Skeletal muscle tissue (tissue), 4 donors: ENCODE data around the gene CNTN5. TPM values are rescaled to one million over a fixed set of nuclear protein-coding genes. Genes with fewer than 3 reads are reported as not detected.

Source experiments
- H3K27ac ChIP-seq: one replicate; pipeline ENCODE4 v1.7.0; 2013; ENCODE audit warnings: mild to moderate bottlenecking, low read depth, low read length, inconsistent platforms
- H3K27me3 ChIP-seq, 3 donors: one replicate each; pipeline ENCODE4 v1.7.0; 2013; ENCODE audit warnings: low read length in 3 of 3; ENCODE audit not compliant: control insufficient read depth in 3 of 3, insufficient read depth in 3 of 3
- H3K36me3 ChIP-seq, 3 donors: one replicate each; pipeline ENCODE4 v1.7.0; 2013; ENCODE audit warnings: low read length in 3 of 3; ENCODE audit not compliant: control insufficient read depth in 3 of 3, insufficient read depth in 3 of 3
- H3K4me1 ChIP-seq, 3 donors: one replicate each; pipeline ENCODE4 v1.7.0; 2013; ENCODE audit warnings: low read length in 3 of 3, mild to moderate bottlenecking in 3 of 3; ENCODE audit not compliant: control insufficient read depth in 3 of 3, insufficient read depth in 3 of 3
- H3K4me3 ChIP-seq, 3 donors: one replicate each; pipeline ENCODE4 v1.7.0; 2013; ENCODE audit warnings: low read length in 3 of 3
- H3K9ac ChIP-seq, 3 donors: one replicate each; pipeline ENCODE4 v1.7.0; 2013; ENCODE audit warnings: low read length in 3 of 3, mild to moderate bottlenecking in 3 of 3, moderate library complexity in 2 of 3, low read depth in 1 of 3
- H3K9me3 ChIP-seq, 3 donors: one replicate each; pipeline ENCODE4 v1.7.0; 2013; ENCODE audit warnings: low read length in 3 of 3; ENCODE audit not compliant: control insufficient read depth in 3 of 3
- total RNA-seq: library from RNA; depleted of rRNA; stranded (reverse); fragments of >200 nt; gene quantifications from one replicate; pipeline ENCODE4 v1.2.3, GENCODE V29; 2014
- donor health status: Osteomylitis.

The CNTN5 gene
- total RNA-seq, 1 donor from 2014 or later = 10.4 TPM

DNA sequence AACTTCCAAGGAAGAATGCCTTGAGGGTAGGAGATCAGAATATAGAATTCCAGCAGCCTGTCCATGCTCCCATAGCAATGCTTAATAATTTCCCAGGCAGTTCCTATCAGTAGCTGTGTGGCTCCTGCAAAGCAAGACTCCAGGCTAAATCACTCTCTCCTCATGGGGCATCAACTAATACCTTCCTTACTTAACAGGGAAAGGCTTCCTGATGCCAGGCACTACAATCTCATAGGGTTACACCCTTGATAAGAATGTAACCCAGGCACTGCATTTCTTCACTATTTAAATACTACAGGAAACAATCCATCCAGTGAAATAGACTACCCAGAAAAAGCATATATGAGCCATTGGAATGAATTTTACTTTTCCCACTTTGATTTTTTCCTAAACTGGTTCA is 1051.4 kb downstream of the CNTN5 start:
- no peak overlapping the region for H3K4me3 ChIP-seq
- H3K36me3 ChIP-seq = no peaks in the 10 kb centered on the region
- H3K27me3 ChIP-seq = no peaks in the 10 kb centered on the region
- no peak overlapping the region for H3K27ac ChIP-seq
- H3K4me1 ChIP-seq = no peaks in the 10 kb centered on the region
- no peaks in the 10 kb centered on the region for H3K9me3 ChIP-seq
- no peak overlapping the region for H3K9ac ChIP-seq

DNA sequence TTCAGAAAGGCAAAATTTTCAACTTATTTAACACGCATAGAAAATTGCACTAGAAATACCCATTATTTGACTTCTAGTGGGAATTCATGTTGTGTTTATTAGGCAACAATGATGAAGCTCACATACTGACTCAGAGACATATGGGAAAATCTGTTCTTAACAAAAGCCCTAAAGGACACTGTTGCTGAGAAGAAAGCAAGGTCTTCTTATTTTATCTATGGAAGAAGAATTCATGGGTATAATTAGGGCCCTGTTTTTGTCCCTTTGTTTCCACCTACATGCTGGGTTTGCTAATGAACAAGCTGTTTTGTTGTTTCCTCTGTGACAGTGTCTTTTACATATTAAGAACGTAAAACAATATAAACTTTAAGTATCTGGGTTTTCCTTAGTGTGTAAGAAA is 1059.6 kb downstream of the CNTN5 start:
- H3K4me3 ChIP-seq = no peak overlapping the region
- H3K36me3 ChIP-seq = no peaks in the 10 kb centered on the region
- no peaks in the 10 kb centered on the region for H3K9me3 ChIP-seq
- H3K4me1 ChIP-seq = no peaks in the 10 kb centered on the region
- H3K27ac ChIP-seq = no peak overlapping the region
- H3K27me3 ChIP-seq = no peaks in the 10 kb centered on the region
- no peak overlapping the region for H3K9ac ChIP-seq

DNA sequence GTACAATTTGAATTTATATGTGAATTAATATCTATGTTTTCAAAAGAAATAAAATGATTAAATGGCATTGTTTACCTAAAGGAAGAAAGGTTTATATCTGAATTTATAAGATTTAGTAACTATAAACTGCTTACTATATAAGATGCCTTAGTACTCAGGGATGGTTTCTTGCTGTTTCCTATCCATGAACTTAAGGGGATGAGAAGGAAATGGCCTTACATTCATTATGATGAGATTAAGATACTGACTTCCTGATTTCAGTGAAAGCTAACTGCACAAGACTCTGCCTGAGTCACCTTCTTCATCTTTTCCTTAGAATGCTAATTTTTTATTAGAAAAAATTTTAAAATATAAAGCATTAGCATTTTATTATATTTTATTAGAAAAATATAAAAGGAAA is 1060.1 kb downstream of the CNTN5 start:
- Histone ChIP-seq H3K9ac (no peak overlapping the region), H3K27ac (no peak overlapping the region), H3K9me3 (no peaks in the 10 kb centered on the region), H3K27me3 (no peaks in the 10 kb centered on the region), H3K4me1 (no peaks in the 10 kb centered on the region), H3K4me3 (no peak overlapping the region), H3K36me3 (no peaks in the 10 kb centered on the region)

DNA sequence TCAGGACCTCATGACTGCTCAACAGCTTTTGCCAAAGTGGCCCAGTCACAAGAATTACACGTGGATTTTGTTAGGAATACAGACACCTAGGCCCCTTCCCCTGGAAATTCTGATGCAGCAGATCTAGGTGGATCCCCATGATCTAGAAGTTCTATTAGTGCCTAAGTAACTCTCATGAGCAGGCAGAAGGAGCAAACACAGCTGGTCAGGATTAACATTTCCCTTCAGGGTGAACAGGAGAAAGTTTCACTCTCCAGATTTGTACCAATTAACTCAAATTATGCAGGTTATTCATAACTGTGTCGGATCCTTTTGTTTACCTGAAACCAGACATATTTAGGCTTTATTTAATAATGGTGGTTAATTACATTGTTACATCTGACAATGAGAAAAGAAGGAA is 1072.9 kb downstream of the CNTN5 start:
- Histone ChIP-seq H3K27ac (no peak overlapping the region), H3K4me1 (no peaks in the 10 kb centered on the region), H3K27me3 (no peaks in the 10 kb centered on the region), H3K36me3 (no peaks in the 10 kb centered on the region), H3K9me3 (no peaks in the 10 kb centered on the region), H3K9ac (no peak overlapping the region), H3K4me3 (no peak overlapping the region)

DNA sequence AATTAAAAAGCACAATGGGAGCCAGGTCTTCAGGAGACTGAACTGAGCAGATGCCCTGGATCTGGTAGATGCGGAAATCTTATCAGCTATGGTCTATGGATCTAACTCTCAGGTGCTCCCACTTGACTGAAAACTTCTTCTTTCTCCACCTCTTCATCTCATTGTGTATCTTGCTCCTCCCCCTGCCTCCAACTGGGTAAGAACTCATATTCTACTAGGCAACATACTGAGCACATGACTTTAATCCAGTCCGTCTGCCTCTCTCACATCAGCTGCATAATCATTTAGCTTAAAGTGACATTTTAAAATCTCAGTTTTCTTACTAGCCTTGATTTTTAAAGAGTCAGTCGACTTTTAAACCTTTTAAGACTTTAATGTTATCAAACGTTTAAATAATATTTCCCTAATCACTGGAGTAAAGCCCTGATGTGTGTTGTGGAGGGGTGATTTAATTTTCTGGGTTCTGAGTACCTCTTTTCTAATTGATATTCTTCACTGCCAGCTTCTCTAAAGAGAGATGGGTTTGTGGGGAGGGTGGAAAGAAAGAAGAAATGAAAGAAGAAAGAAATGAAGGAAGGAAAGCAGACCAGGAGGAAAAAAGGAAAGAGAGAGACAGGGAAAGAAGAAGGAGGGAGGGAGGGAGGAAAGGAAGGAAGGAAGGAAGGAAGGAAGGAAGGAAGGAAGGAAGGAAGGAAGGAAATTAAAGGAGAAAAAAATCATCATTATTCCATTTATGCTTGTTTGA is 1073.5 kb downstream of the CNTN5 start:
- H3K4me1 ChIP-seq = no peaks in the 10 kb centered on the region
- H3K9me3 ChIP-seq = no peaks in the 10 kb centered on the region
- H3K9ac ChIP-seq = no peak overlapping the region
- no peak overlapping the region for H3K27ac ChIP-seq
- no peak overlapping the region for H3K4me3 ChIP-seq
- H3K36me3 ChIP-seq = no peaks in the 10 kb centered on the region
- H3K27me3 ChIP-seq = no peaks in the 10 kb centered on the region

DNA sequence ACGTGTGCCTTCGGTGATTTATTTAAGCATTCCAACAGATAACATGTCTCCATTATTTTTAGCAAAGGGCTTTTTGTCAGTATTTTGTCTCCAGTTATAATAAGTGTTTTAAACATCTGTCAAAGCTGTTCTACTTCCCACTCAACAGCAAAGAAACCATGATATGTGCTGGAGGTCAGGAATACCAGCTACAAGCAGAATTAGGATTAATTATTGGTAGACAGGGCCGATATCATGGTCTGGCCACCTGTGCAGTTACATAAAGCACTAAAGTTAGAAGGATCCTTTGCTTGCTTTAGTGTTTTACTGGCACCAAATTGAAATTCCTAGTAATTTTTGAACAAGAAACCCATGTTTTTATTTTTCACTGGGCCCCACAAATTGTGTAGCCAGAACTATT is 1075.1 kb downstream of the CNTN5 start:
- Histone ChIP-seq H3K27me3 (no peaks in the 10 kb centered on the region), H3K4me1 (no peaks in the 10 kb centered on the region), H3K9ac (no peak overlapping the region), H3K27ac (no peak overlapping the region), H3K4me3 (no peak overlapping the region), H3K9me3 (no peaks in the 10 kb centered on the region), H3K36me3 (no peaks in the 10 kb centered on the region)

DNA sequence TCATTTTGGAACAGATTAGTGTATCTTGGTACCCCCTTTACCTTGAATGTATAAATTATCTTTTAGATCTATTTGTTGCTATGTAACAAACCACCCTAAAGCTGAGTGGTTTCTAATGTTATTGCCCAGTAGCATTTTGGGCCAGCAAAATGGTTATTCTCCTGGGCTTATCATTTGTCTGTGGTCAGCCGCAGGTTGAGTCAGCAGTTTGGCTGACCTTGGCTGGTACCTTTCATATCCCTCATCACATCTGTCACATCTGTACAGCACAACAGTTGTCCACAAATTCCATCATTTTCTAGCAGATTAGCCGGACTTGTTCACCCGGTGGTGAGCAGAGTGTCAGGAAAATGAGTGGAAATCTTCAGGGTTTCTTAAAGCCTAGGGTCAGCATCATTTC is 1077.8 kb downstream of the CNTN5 start:
- Histone ChIP-seq H3K4me3 (no peak overlapping the region), H3K9ac (no peak overlapping the region), H3K36me3 (no peaks in the 10 kb centered on the region), H3K4me1 (no peaks in the 10 kb centered on the region), H3K27me3 (no peaks in the 10 kb centered on the region), H3K9me3 (no peaks in the 10 kb centered on the region), H3K27ac (no peak overlapping the region)

DNA sequence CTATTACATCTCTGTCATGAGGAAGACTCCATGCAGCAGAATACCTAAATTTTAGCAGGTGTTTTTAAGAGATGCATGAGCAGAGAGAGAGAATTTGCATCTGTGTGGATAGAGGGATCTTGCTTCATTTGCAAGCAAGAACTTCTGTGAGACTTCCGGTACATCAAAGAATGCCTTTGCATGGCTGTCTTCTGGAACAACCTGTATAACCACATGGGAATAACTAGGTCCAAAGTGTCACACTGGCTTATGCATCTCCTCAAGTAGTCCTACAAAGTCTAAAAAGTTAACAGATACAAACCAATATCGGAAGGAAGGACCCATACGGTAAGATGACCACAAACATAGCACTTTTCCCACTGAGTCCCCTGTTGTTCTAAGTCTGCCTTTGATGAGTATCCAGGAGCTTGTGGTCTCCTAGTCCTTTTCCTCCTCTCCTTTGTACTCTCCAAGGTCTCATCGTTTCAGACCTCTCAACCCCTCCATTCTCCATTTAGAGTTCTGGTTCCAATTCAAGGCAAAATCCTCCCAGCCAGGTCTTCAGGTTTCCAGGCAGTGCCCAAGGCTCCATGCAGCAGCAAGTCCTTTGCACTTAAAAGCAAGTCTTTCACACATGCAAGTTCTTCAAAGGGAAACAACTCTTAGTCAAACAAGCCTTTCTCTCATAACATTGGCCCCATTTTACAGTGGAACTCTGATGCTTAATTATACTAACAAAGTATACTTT is 1084.7 kb downstream of the CNTN5 start:
- Histone ChIP-seq H3K9me3 (no peaks in the 10 kb centered on the region), H3K36me3 (no peaks in the 10 kb centered on the region), H3K27me3 (no peaks in the 10 kb centered on the region), H3K27ac (no peak overlapping the region), H3K9ac (no peak overlapping the region), H3K4me3 (no peak overlapping the region), H3K4me1 (no peaks in the 10 kb centered on the region)

DNA sequence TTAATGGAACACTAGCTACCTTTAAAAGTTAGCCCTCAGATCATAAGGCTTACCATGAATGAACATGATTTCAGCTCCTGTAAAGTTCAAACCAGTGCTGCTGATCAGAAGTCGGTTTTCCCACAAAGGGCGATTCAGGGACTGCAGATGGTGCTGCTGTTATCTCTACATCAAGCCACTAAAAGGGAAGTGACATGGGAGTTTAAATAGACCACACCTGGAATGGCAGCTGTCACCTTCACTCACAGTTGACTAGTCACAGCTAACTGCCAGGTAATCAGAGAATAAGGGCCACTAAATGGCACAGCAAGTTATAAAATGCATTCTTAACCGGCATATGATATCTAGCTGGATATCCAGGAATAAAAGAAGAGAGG is 1085.2 kb downstream of the CNTN5 start:
- Histone ChIP-seq H3K4me3 (no peak overlapping the region), H3K4me1 (no peaks in the 10 kb centered on the region), H3K36me3 (no peaks in the 10 kb centered on the region), H3K9ac (no peak overlapping the region), H3K9me3 (no peaks in the 10 kb centered on the region), H3K27ac (no peak overlapping the region), H3K27me3 (no peaks in the 10 kb centered on the region)

DNA sequence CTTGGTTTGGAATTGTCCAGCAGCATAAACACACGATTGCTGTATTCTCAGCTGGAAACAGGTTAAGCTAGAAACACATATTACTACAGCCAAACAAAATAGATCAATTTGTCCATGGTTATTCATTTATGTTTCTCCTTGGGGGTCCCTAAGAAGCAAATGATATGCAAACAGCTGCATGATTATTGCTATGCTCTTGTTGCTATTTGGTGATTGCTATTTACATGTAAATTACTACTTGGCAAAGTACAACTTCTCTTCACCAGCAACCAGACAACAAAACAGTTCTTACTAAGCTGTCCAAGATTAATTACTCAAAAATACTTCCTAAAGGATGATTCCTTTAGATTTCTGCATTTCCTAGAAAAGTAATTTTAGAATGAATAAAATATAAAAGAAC is 1098.4 kb downstream of the CNTN5 start:
- Histone ChIP-seq H3K27ac (no peak overlapping the region), H3K36me3 (no peaks in the 10 kb centered on the region), H3K4me1 (no peaks in the 10 kb centered on the region), H3K4me3 (no peak overlapping the region), H3K27me3 (no peaks in the 10 kb centered on the region), H3K9ac (no peak overlapping the region), H3K9me3 (no peaks in the 10 kb centered on the region)
